Measurements from ENCODE around the gene UNC5B. TPM values are rescaled to one million over a fixed set of nuclear protein-coding genes. Genes with fewer than 3 reads are reported as not detected.
A peak's percentile ranks its signal among the peaks of the same experiment; 100 is the strongest.

UNC5B gene
- polyA plus RNA-seq, 12 donors: 8.2 to 17.6 (median 10.4) TPM; not detected in 1

- no peak for DNase-seq
Measured at GRCh38 chr10:71253981-71254818, 41.8 kb downstream of the UNC5B start.

GRCh38 chr10:71254834-71255549, 42.6 kb downstream of the UNC5B start:
- no peak for DNase-seq

GRCh38 chr10:71255550-71255807, 43.1 kb downstream of the UNC5B start:
- no peak for DNase-seq

GRCh38 chr10:71255808-71256660, 43.7 kb downstream of the UNC5B start:
- peak; percentile 81 for DNase-seq

GRCh38 chr10:71256661-71257318, 44.4 kb downstream of the UNC5B start:
- DNase-seq: no peak

GRCh38 chr10:71257319-71257997, 45.1 kb downstream of the UNC5B start:
- DNase-seq: no peak

- DNase-seq: no peak
Measured at GRCh38 chr10:71258046-71258445, 45.7 kb downstream of the UNC5B start.

GRCh38 chr10:71258446-71259145, 46.2 kb downstream of the UNC5B start:
- no peak for DNase-seq

- DNase-seq: no peak
Measured at GRCh38 chr10:71259282-71259681, 46.9 kb downstream of the UNC5B start.

- DNase-seq: no peak
Measured at GRCh38 chr10:71259815-71260501, 47.6 kb downstream of the UNC5B start.

GRCh38 chr10:71260622-71261325, 48.4 kb downstream of the UNC5B start:
- no peak for DNase-seq

- DNase-seq: no peak
Measured at GRCh38 chr10:71262027-71262426, 49.7 kb downstream of the UNC5B start.

- no peak for DNase-seq
Measured at GRCh38 chr10:71262817-71263216, 50.4 kb downstream of the UNC5B start.

GRCh38 chr10:71263376-71263775, 51.0 kb downstream of the UNC5B start:
- DNase-seq: no peak

- no peak for DNase-seq
Measured at GRCh38 chr10:71264345-71265200, 52.2 kb downstream of the UNC5B start.

- no peak for DNase-seq
Measured at GRCh38 chr10:71265201-71265575, 52.8 kb downstream of the UNC5B start.

GRCh38 chr10:71265618-71266146, 53.3 kb downstream of the UNC5B start:
- no peak for DNase-seq

Data from muscle of arm (tissue), 12 donors.